ENCODE measurements around the gene USP54.

The USP54 gene

GRCh38 chr10:73494213-73494612 is 96.9 kb downstream of the USP54 start:
- no peak for DNase-seq
- in situ Hi-C loops (cut with HindIII; ENCODE audit: low pct_ligation_motif_present, low pct_unique_long_range_greater_than_20kb, low sequenced_read_pairs) = no loop called here

GRCh38 chr10:73493781-73494180 is 97.4 kb downstream of the USP54 start:
- in situ Hi-C loops (cut with HindIII; ENCODE audit: low pct_ligation_motif_present, low pct_unique_long_range_greater_than_20kb, low sequenced_read_pairs) = no loop called here

GRCh38 chr10:73486601-73487000 is 104.5 kb downstream of the USP54 start:
- in situ Hi-C loops (cut with HindIII; ENCODE audit: low pct_ligation_motif_present, low pct_unique_long_range_greater_than_20kb, low sequenced_read_pairs) = no loop called here
- DNase-seq = no peak

More at GRCh38 chr10:73493781-73494180, 97.4 kb downstream of the USP54 start:
- peak; percentile 23 for DNase-seq

GRCh38 chr10:73485320-73485719 is 105.8 kb downstream of the USP54 start:
- DNase-seq = no peak
- in situ Hi-C loops (cut with HindIII; ENCODE audit: low pct_ligation_motif_present, low pct_unique_long_range_greater_than_20kb, low sequenced_read_pairs) = no loop called here

GRCh38 chr10:73480158-73480557 is 111.0 kb downstream of the USP54 start:
- peak; percentile 78 for DNase-seq
- in situ Hi-C loops (cut with HindIII; ENCODE audit: low pct_ligation_motif_present, low pct_unique_long_range_greater_than_20kb, low sequenced_read_pairs) = no loop called here

- DNase-seq = no peak
- in situ Hi-C loops (cut with HindIII; ENCODE audit: low pct_ligation_motif_present, low pct_unique_long_range_greater_than_20kb, low sequenced_read_pairs) = no loop called here
Measured at GRCh38 chr10:73478636-73479035, 112.5 kb downstream of the USP54 start.

- in situ Hi-C loops (cut with HindIII; ENCODE audit: low pct_ligation_motif_present, low pct_unique_long_range_greater_than_20kb, low sequenced_read_pairs) = no loop called here
- no peak for DNase-seq
Measured at GRCh38 chr10:73471226-73471625, 119.9 kb downstream of the USP54 start.

GRCh38 chr10:73469579-73469978 is 121.6 kb downstream of the USP54 start:
- in situ Hi-C loops (cut with HindIII; ENCODE audit: low pct_ligation_motif_present, low pct_unique_long_range_greater_than_20kb, low sequenced_read_pairs) = no loop called here

GRCh38 chr10:73467206-73467605 is 123.9 kb downstream of the USP54 start:
- in situ Hi-C loops (cut with HindIII; ENCODE audit: low pct_ligation_motif_present, low pct_unique_long_range_greater_than_20kb, low sequenced_read_pairs) = no loop called here
- no peak for DNase-seq

More at GRCh38 chr10:73469579-73469978, 121.6 kb downstream of the USP54 start:
- no peak for DNase-seq

- in situ Hi-C loops (cut with HindIII; ENCODE audit: low pct_ligation_motif_present, low pct_unique_long_range_greater_than_20kb, low sequenced_read_pairs) = no loop called here
- no peak for DNase-seq
Measured at GRCh38 chr10:73465978-73466726, 125.0 kb downstream of the USP54 start.

- in situ Hi-C loops (cut with HindIII; ENCODE audit: low pct_ligation_motif_present, low pct_unique_long_range_greater_than_20kb, low sequenced_read_pairs) = no loop called here
- no peak for DNase-seq
Measured at GRCh38 chr10:73460897-73461296, 130.2 kb downstream of the USP54 start.

GRCh38 chr10:73459683-73460314 is 131.3 kb downstream of the USP54 start:
- in situ Hi-C loops (cut with HindIII; ENCODE audit: low pct_ligation_motif_present, low pct_unique_long_range_greater_than_20kb, low sequenced_read_pairs) = no loop called here

GRCh38 chr10:73456187-73456890 is 134.8 kb downstream of the USP54 start:
- no peak for DNase-seq
- in situ Hi-C loops (cut with HindIII; ENCODE audit: low pct_ligation_motif_present, low pct_unique_long_range_greater_than_20kb, low sequenced_read_pairs) = no loop called here

More at GRCh38 chr10:73459683-73460314, 131.3 kb downstream of the USP54 start:
- DNase-seq = no peak

- DNase-seq = no peak
- in situ Hi-C loops (cut with HindIII; ENCODE audit: low pct_ligation_motif_present, low pct_unique_long_range_greater_than_20kb, low sequenced_read_pairs) = no loop called here
Measured at GRCh38 chr10:73449113-73449512, 142.0 kb downstream of the USP54 start.

GRCh38 chr10:73448384-73448783 is 142.8 kb downstream of the USP54 start:
- DNase-seq = no peak
- in situ Hi-C loops (cut with HindIII; ENCODE audit: low pct_ligation_motif_present, low pct_unique_long_range_greater_than_20kb, low sequenced_read_pairs) = no loop called here
